ENCODE measurements around the gene DUX4.
"Not testable (repeated sequence)": the region's sequence is repeated elsewhere in the genome, so short reads cannot be mapped to it uniquely, and the experiment has no call there.

DNA sequence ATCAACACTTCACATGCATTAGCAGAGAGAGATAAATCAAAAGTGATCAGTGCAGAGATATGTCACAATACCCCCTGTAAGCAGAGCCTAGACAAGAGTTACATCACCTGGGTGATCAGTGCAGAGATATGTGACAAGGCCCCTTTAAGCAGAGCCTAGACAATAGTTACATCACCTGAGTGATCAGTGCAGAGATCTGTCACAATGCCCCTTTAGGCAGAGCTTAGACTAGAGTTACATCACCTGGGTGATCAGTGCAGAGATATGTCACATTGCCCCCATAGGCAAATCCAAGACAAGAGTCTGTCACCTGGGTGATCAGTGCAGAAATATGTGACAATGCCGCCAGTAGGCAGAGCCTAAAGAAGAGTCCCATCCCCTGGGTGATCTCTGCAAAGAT is 7.4 kb downstream of the DUX4 start:
- TF ChIP-seq, protein P1, sequence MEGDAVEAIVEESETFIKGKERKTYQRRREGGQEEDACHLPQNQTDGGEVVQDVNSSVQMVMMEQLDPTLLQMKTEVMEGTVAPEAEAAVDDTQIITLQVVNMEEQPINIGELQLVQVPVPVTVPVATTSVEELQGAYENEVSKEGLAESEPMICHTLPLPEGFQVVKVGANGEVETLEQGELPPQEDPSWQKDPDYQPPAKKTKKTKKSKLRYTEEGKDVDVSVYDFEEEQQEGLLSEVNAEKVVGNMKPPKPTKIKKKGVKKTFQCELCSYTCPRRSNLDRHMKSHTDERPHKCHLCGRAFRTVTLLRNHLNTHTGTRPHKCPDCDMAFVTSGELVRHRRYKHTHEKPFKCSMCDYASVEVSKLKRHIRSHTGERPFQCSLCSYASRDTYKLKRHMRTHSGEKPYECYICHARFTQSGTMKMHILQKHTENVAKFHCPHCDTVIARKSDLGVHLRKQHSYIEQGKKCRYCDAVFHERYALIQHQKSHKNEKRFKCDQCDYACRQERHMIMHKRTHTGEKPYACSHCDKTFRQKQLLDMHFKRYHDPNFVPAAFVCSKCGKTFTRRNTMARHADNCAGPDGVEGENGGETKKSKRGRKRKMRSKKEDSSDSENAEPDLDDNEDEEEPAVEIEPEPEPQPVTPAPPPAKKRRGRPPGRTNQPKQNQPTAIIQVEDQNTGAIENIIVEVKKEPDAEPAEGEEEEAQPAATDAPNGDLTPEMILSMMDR (IDR thresholded peaks at IDR 0.05): not testable (repeated sequence)
- not testable (repeated sequence) for TF ChIP-seq EZH2 (IDR thresholded peaks at IDR 0.05)
